GM18951 (cell line): Measurements from ENCODE around the gene CKS2.

ENCODE experiments used
- POLR2A ChIP-seq: IDR thresholded peaks from 4 replicates; pipeline ENCODE4 v1.6.1; 2011; ENCODE audit warnings: mild to moderate bottlenecking; ENCODE audit not compliant: insufficient read length, insufficient read depth; ENCODE audit errors: extremely low read depth
- in situ Hi-C: fragments of 300-500 bp; cut with MboI; formaldehyde crosslinking; loops from one replicate; pipeline ENCODE4 v1.12.0; 2022; ENCODE audit warnings: low sequenced_read_pairs, mixed read lengths, inconsistent platforms; ENCODE audit not compliant: unreplicated experiment

The CKS2 gene

DNA sequence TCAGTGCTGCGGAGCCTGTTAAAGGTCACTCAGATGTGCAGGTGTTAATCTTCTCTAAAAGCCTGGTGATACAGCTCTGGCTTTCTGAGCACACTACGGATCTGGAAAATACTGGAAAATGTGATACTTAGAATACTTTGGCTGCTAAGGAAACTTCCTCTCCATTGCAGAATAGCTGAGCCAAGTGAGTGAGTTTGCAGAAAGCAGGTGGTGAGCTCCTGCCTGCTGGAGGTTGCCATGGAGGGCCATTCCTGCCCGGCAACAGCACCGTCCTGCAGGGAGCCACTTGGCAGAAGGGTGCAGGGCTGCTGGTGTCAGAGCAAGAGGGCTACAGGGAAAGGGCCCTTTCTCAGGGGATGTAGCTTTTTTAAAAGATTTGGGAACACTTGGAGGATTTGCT lies 48.0 kb downstream of the CKS2 start:
- no peak for TF ChIP-seq POLR2A
- in situ Hi-C loops = no loop called here

DNA sequence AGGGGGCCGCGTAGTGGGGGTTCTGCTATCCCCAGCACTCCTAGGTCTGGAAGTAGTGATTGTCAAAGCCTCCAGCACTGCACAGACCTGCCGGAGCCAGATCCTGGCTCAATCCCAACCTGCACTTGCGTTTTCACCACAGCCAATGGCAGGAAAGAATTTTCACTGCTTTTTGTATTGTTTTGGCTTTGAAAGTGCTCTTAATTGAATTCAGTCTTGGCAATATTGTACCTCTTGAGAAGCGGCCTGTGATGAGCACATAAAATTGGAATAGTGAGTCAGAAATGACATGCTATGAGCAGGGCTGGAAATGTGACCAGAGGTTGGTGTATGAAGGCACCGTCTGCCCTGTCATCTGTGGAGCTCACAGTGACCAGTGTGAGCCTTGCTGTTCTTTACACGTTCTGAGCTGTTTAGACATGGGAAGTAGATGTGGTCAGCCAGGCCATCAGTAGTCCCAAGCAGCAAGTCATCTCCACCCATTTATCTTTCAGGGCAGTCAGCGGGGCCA lies 48.8 kb downstream of the CKS2 start:
- TF ChIP-seq POLR2A = no peak
- in situ Hi-C loops = no loop called here

DNA sequence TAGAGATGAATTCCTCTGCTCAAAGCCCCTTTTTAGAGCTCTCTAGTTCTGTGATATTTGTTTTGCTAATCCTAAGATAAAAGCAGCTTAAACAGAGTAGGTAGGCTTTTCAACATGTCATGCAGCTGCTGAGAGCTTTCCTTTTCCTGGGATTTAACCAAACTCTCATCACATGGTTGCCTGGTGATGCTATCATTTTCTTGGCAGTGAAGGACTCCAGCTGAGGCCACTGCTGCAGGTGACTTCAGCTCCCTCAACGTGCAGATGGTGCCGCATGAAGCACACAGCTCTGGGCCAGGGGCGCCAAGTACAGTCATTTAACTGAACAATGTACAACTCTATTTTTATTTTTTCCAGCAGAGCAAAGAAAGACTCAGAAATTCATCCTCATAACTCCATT lies 49.5 kb downstream of the CKS2 start:
- TF ChIP-seq POLR2A = no peak
- in situ Hi-C loops = no loop called here

DNA sequence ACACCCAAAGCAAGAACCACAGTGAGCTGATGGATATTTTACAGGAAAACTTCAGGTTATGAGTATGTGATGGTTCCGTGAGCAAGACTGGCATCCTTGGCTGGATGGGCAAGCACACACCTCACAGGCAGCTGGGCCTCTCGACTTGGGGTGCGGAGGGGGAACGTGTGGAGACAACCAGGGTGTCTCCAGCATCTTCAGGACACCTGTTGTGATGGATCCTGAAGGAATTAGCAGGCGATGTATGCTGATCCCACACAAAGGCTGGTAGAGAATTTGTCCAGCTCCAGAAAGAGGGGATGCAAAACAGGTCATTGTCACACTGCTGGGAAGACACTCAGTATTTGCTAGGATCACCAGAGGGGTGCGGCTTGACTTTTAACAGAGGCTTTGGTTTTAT lies 50.0 kb downstream of the CKS2 start:
- no peak for TF ChIP-seq POLR2A
- in situ Hi-C loops = no loop called here

DNA sequence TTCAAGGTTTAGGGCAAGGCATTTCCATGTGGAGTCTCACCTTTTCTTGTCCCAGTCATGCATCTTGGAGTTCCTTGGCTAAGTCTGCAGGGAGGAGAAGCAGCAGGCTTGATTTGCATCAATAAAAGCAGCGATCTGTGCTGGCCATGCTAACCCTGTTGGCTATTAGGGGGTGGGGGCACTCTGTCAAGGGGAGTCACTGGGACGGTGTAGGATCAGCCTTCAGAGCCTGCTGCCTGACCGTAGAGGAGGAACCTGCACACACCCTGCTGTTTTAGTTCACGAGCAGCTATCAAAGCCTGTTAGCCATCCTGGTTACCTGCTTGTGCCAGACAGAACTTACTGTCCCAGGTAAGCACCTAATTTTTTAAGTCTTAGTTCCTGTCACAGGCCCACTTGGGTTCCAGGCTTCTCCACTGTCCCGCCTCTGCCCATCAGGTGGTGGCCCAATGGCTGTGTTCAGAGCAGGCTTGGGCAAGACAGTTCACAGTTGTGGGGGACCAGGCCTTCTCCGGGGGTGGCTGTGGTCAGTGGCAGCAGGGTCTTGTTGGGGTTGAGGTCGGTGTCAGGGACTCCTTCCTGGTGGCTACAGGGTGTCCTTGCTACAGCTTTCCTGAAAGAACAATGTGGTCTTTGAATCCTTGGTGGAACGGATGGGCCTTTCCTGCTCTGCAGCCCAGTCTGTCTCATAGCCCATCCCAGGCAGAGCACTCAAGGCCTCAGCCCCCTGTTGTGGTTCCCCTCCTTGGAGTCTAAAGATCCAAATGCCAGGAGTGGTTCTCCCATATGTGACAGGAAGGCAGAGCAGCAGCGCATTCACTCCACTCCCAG lies 51.0 kb downstream of the CKS2 start:
- in situ Hi-C loops = no loop called here
- no peak for TF ChIP-seq POLR2A

DNA sequence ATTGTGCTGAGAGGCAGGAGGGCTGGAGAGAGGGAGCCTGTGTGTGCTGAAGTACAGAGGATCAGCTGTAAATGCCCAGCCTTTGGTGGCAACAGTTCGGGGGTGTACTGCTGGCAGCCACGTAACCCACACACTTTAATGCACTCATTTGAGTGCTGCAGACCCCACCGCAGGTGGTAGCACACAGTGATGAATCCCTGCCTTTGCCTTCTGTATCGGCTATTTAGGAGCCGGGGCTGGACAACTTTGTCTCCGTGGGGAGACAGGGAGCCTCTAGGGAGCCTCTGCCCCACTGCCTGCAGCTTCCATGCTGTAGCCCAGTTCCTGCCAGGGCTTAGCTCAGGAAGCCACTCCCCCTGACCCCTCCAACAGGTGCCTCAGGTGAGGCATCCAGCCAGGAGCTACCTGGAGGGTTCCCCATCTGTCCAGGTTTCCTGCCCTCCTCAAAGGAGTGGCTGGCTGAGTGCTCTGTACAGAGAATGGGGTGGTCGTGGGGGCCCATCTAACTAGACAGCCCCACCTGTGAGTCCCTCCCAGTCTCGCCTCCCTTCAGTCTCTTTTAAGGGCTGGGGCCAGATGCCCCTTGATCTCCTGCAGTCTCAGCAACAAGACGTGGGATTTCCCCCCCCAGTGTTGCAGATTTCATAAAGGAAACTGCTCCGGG lies 51.8 kb downstream of the CKS2 start:
- no peak for TF ChIP-seq POLR2A
- in situ Hi-C loops = no loop called here

DNA sequence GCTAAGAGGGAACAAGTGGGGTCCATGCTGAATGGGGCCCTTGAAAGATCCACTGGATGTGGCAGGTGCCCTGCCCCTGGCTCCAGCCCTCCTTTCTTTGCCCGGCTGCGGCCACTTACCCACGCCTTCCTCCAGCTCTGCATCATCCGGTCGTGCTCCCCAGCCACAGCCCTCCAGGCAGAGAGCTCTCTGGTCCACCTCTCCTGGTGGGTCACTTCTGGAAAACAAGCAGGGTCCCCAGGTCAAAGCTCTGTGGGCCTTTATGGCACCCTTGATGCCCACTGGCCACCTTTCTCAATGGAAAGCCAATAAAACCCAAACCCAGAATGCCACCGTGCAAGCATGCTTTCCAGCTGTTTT lies 52.3 kb downstream of the CKS2 start:
- in situ Hi-C loops = no loop called here
- peak; percentile 19 for TF ChIP-seq POLR2A

DNA sequence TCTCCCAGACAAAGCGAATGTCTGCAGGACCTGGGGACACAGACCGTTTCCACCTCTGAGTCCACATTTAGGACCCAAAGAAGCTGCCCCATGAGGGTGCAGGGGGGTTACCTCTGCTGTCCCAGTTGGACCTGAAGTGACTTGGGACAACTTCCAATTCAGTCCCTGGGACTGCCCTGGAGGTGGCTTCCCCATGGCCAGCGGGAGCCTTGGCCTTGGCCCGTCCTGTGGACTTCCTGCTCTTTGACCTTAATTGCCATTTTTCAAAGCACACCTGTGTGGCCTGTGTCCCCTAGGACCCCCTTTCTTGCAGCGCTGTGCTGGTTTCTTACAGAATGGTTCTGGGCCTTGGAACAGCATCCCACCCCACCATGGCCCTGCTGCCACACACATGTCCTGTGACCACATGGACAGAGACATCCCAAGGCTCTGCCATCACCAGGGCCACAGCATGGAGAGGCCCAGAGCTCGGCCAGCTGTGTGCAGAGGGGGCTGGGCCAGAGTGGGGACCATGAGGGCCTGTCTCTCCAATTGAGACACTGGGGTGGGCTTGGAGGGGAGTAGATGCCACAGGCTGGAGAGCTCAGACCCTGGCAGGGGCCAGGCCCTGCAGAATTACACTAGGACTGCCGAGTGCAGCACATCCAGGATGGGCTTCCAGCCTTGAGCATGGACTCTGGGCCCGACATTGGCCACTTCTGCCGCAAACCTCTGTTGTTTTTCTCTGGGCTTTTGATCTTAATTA lies 53.1 kb downstream of the CKS2 start:
- in situ Hi-C loops = no loop called here
- TF ChIP-seq POLR2A = peak; percentile 4

DNA sequence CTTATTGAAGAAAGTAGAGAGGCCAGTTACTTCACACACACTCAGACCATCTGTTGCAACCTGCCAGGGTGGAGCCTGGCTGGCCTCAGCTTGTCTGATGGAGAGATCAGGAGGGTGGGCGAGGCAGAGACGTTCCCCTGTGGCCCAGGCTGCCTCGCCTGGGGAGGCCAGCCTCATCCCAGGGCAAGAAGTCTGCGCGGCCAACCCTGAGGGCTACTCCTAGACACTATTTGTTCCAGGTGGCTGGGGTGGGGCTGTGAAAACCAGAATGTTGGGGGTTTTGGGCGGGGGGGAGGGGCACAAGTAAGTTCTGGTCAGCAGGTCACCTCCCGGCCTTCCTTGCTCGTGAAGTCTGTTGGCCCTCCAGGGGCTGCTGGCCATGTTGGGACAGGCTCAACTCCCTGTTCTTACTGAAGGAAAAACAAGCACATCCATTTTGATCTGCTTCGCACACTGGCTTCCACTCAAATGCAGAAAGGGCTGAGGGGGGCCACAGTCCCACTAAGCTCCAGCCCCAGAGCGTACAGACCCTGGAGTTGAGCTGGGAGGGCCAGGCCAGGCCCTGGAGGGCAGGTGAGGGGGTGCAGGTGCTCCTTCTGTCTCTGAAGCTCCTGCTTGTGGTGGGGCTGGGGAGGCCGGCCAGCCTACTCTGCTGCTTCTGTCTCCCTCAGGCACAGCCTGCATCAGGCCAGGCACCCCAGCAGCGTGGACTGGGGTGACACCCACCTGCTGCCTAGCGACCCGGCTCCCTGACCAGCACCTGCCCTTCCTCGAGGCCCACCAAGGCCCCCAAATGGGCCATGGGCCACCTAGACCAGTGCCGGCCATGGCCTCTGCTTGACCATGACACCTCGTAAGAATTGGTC lies 53.9 kb downstream of the CKS2 start:
- in situ Hi-C loops = no loop called here
- TF ChIP-seq POLR2A = peak; percentile 8

DNA sequence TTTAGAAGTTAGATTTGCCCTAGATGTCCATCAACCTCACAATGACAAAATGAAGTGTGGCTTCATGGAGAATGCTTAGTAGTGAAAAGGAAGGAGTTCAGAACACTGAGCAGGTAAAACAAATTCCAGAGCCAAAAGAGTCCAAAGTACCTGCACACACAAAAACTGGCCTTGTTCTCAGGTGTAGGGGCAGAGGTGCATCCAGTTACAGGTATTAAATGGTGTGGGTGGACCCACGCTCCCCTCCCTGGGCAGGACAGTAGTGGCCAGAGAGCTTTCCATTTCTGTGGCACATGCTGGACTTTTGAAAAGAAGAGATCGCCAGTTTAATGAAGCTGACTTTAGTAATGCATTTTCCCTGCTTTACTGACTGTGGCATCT lies 54.5 kb downstream of the CKS2 start:
- in situ Hi-C loops = no loop called here
- no peak for TF ChIP-seq POLR2A
